Parathyroid adenoma (tissue), 2 donors: ENCODE measurements around the gene DLG2.

Source experiments
- H2AFZ ChIP-seq: fragments of 300-600 bp; sonication (generic); one replicate; pipeline ENCODE4 v1.7.0; 2017; ENCODE audit warnings: antibody characterized with exemption, mild to moderate bottlenecking
- H3K27ac ChIP-seq: fragments of 300-600 bp; sonication (generic); one replicate; pipeline ENCODE4 v1.7.0; 2017
- H3K27me3 ChIP-seq: fragments of 300-600 bp; sonication (generic); one replicate; pipeline ENCODE4 v1.7.0; 2017; ENCODE audit warnings: low read length; ENCODE audit not compliant: control insufficient read depth, insufficient read depth
- H3K36me3 ChIP-seq: fragments of 300-600 bp; sonication (generic); one replicate; pipeline ENCODE4 v1.7.0; 2017; ENCODE audit warnings: low read length; ENCODE audit not compliant: control insufficient read depth, insufficient read depth
- H3K4me1 ChIP-seq: fragments of 300-600 bp; sonication (generic); one replicate; pipeline ENCODE4 v1.7.0; 2017; ENCODE audit warnings: control low read depth
- H3K4me2 ChIP-seq: fragments of 300-600 bp; sonication (generic); one replicate; pipeline ENCODE4 v1.7.0; 2017; ENCODE audit warnings: low read length
- H3K4me3 ChIP-seq: fragments of 300-600 bp; sonication (generic); one replicate; pipeline ENCODE4 v1.7.0; 2017; ENCODE audit warnings: low read depth, low read length
- H3K79me2 ChIP-seq: fragments of 300-600 bp; sonication (generic); one replicate; pipeline ENCODE4 v1.7.0; 2017; ENCODE audit warnings: control low read depth
- H3K9ac ChIP-seq: fragments of 300-600 bp; sonication (generic); one replicate; pipeline ENCODE4 v1.7.0; 2017; ENCODE audit warnings: mild to moderate bottlenecking
- H3K9me3 ChIP-seq: fragments of 300-600 bp; sonication (generic); one replicate; pipeline ENCODE4 v1.7.0; 2017; ENCODE audit warnings: low read length; ENCODE audit not compliant: control insufficient read depth
- CTCF ChIP-seq: fragments of 300-600 bp; sonication (generic); IDR thresholded peaks from one replicate; pipeline ENCODE4 v1.7.0; 2017; ENCODE audit warnings: antibody characterized with exemption, mild to moderate bottlenecking
- donor health status: primary hyperparathyroidism.

Gene DLG2

GRCh38 chr11:83818349-83818748 lies 1808.8 kb downstream of the DLG2 start:
- H3K79me2 ChIP-seq = no peaks in the 10 kb centered on the region
- no peak overlapping the region for H3K4me3 ChIP-seq
- H3K9me3 ChIP-seq = no peaks in the 10 kb centered on the region
- no peak overlapping the region for H3K9ac ChIP-seq
- no peak overlapping the region for H3K4me2 ChIP-seq
- no peaks in the 10 kb centered on the region for H3K36me3 ChIP-seq
- no peaks in the 10 kb centered on the region for H3K27me3 ChIP-seq
- no peak overlapping the region for H3K27ac ChIP-seq
- H3K4me1 ChIP-seq = no peaks in the 10 kb centered on the region
- TF ChIP-seq CTCF = no peak
- no peak overlapping the region for H2AFZ ChIP-seq

GRCh38 chr11:83816572-83817187 lies 1810.5 kb downstream of the DLG2 start:
- no peaks in the 10 kb centered on the region for H3K4me1 ChIP-seq
- H3K9ac ChIP-seq = no peak overlapping the region
- H2AFZ ChIP-seq = no peak overlapping the region

GRCh38 chr11:83815736-83816135 lies 1811.4 kb downstream of the DLG2 start:
- no peak overlapping the region for H3K4me3 ChIP-seq
- no peaks in the 10 kb centered on the region for H3K4me1 ChIP-seq
- no peaks in the 10 kb centered on the region for H3K79me2 ChIP-seq
- H3K27ac ChIP-seq = no peak overlapping the region
- H3K4me2 ChIP-seq = no peak overlapping the region
- no peak overlapping the region for H3K9ac ChIP-seq
- no peak for TF ChIP-seq CTCF
- H3K9me3 ChIP-seq = no peaks in the 10 kb centered on the region
- H3K36me3 ChIP-seq = no peaks in the 10 kb centered on the region
- H3K27me3 ChIP-seq = no peaks in the 10 kb centered on the region
- H2AFZ ChIP-seq = no peak overlapping the region

More at GRCh38 chr11:83816572-83817187, 1810.5 kb downstream of the DLG2 start:
- Histone ChIP-seq H3K36me3 (no peaks in the 10 kb centered on the region), H3K9me3 (no peaks in the 10 kb centered on the region), H3K79me2 (no peaks in the 10 kb centered on the region), H3K4me2 (no peak overlapping the region), H3K4me3 (no peak overlapping the region), H3K27ac (no peak overlapping the region), H3K27me3 (no peaks in the 10 kb centered on the region)
- peak; percentile 43 for TF ChIP-seq CTCF

- Histone ChIP-seq H3K36me3 (no peaks in the 10 kb centered on the region), H3K9ac (no peak overlapping the region), H2AFZ (no peak overlapping the region), H3K27me3 (no peaks in the 10 kb centered on the region), H3K27ac (no peak overlapping the region), H3K4me2 (no peak overlapping the region), H3K4me3 (no peak overlapping the region), H3K4me1 (no peaks in the 10 kb centered on the region), H3K79me2 (no peaks in the 10 kb centered on the region), H3K9me3 (no peaks in the 10 kb centered on the region)
- no peak for TF ChIP-seq CTCF
Measured at GRCh38 chr11:83813296-83813695, 1813.8 kb downstream of the DLG2 start.

- Histone ChIP-seq H3K27me3 (no peaks in the 10 kb centered on the region), H3K79me2 (no peaks in the 10 kb centered on the region), H3K27ac (no peak overlapping the region), H2AFZ (no peak overlapping the region), H3K4me2 (no peak overlapping the region), H3K36me3 (no peaks in the 10 kb centered on the region), H3K4me1 (no peaks in the 10 kb centered on the region), H3K4me3 (no peak overlapping the region), H3K9ac (no peak overlapping the region), H3K9me3 (no peaks in the 10 kb centered on the region)
- TF ChIP-seq CTCF = no peak
Measured at GRCh38 chr11:83809274-83809673, 1817.9 kb downstream of the DLG2 start.
